GM23338 (cell line): ENCODE data around the gene NCOA1. TPM values are rescaled to one million over a fixed set of nuclear protein-coding genes. Genes with fewer than 3 reads are reported as not detected.

Source experiments
- ATAC-seq: fragments of 200-7000 bp; cut with Tn5 transposase; 3 replicates; pipeline ENCODE4 v1.9.1; 2020
- DNase-seq: peaks from one replicate; pipeline ENCODE4 v3.0.0-alpha.2; 2015; ENCODE audit warnings: low spot score
- H2AFZ ChIP-seq: fragments of 200-600 bp; sonication (generic); 2 replicates; pipeline ENCODE4 v1.8.0; 2016; ENCODE audit warnings: antibody characterized with exemption, mild to moderate bottlenecking, moderate library complexity
- H3F3A ChIP-seq: fragments of 200-600 bp; sonication (generic); replicated peaks from 2 replicates; pipeline ENCODE4 v1.8.0; 2017; ENCODE audit warnings: antibody characterized with exemption, mixed run types, low read depth
- H3K27ac ChIP-seq: fragments of 200-600 bp; sonication (generic); 2 replicates; pipeline ENCODE4 v1.6.1; 2016; ENCODE audit warnings: low read depth
- H3K27me3 ChIP-seq: fragments of 200-600 bp; sonication (generic); 2 replicates; pipeline ENCODE4 v1.8.0; 2016; ENCODE audit warnings: mild to moderate bottlenecking, mixed run types, moderate library complexity; ENCODE audit not compliant: insufficient read depth
- H3K36me3 ChIP-seq: fragments of 200-600 bp; sonication (generic); 2 replicates; pipeline ENCODE4 v1.8.0; 2016; ENCODE audit warnings: mild to moderate bottlenecking; ENCODE audit not compliant: insufficient read depth
- H3K4me1 ChIP-seq: fragments of 200-600 bp; sonication (generic); 2 replicates; pipeline ENCODE4 v1.8.0; 2016; ENCODE audit warnings: mild to moderate bottlenecking, moderate library complexity; ENCODE audit not compliant: insufficient read depth
- H3K4me2 ChIP-seq: fragments of 200-600 bp; sonication (generic); 2 replicates; pipeline ENCODE4 v1.7.1; 2017; ENCODE audit warnings: mixed run types
- H3K4me3 ChIP-seq: fragments of 200-600 bp; sonication (generic); 2 replicates; pipeline ENCODE4 v1.6.1; 2016; ENCODE audit warnings: mixed run types
- H3K79me2 ChIP-seq: fragments of 200-600 bp; sonication (generic); replicated peaks from 2 replicates; pipeline ENCODE4 v1.8.0; 2017; ENCODE audit warnings: mild to moderate bottlenecking; ENCODE audit not compliant: insufficient read depth
- H3K9me2 ChIP-seq: fragments of 200-600 bp; sonication (generic); 2 replicates; pipeline ENCODE4 v1.8.0; 2017; ENCODE audit not compliant: insufficient read depth
- H4K20me1 ChIP-seq: fragments of 200-600 bp; sonication (generic); replicated peaks from 2 replicates; pipeline ENCODE4 v1.8.0; 2017; ENCODE audit warnings: mild to moderate bottlenecking; ENCODE audit not compliant: insufficient read depth
- H3K27ac Mint-ChIP-seq: 2 replicates; pipeline ENCODE4 v1.8.0; 2020; ENCODE audit warnings: inconsistent platforms, mild to moderate bottlenecking, moderate library complexity, mixed read lengths
- H3K27me3 Mint-ChIP-seq: 3 replicates; pipeline ENCODE4 v1.8.0; 2022; ENCODE audit warnings: low read depth, mild to moderate bottlenecking, moderate library complexity, mixed read lengths, inconsistent platforms; ENCODE audit not compliant: insufficient read depth, poor library complexity
- H3K36me3 Mint-ChIP-seq: 3 replicates; pipeline ENCODE4 v1.8.0; 2021; ENCODE audit warnings: low read depth, mild to moderate bottlenecking, inconsistent platforms, moderate library complexity, mixed read lengths
- H3K4me1 Mint-ChIP-seq: 3 replicates; pipeline ENCODE4 v1.8.0; 2020; ENCODE audit warnings: mild to moderate bottlenecking, inconsistent platforms, mixed read lengths
- H3K4me3 Mint-ChIP-seq: 3 replicates; pipeline ENCODE4 v1.8.0; 2021; ENCODE audit warnings: moderate library complexity, mild to moderate bottlenecking, inconsistent platforms, mixed read lengths
- H3K9me3 Mint-ChIP-seq: 3 replicates; pipeline ENCODE4 v1.8.0; 2020; ENCODE audit warnings: moderate library complexity, mild to moderate bottlenecking, inconsistent platforms, mixed read lengths
- CREB1 ChIP-seq: fragments of 250-450 bp; sonication (Bioruptor Pico); IDR thresholded peaks from 2 replicates; pipeline ENCODE4 v1.5.0; 2020; ENCODE audit warnings: low read depth, mild to moderate bottlenecking, moderate library complexity
- ETS1 ChIP-seq: IDR thresholded peaks from 2 replicates; pipeline ENCODE4 v1.6.1; 2016; ENCODE audit warnings: antibody characterized with exemption
- EZH2 ChIP-seq: fragments of 200-600 bp; sonication (generic); IDR thresholded peaks from one replicate; pipeline ENCODE4 v1.8.0; 2017; ENCODE audit warnings: antibody characterized with exemption, mild to moderate bottlenecking, low read depth; ENCODE audit not compliant: unreplicated experiment
- NANOG ChIP-seq: IDR thresholded peaks from 2 replicates; pipeline ENCODE4 v1.6.1; 2016; ENCODE audit warnings: antibody characterized with exemption, borderline replicate concordance
- POLR2AphosphoS5 ChIP-seq: IDR thresholded peaks from 2 replicates; pipeline ENCODE4 v1.6.1; 2016; ENCODE audit warnings: antibody characterized with exemption, low read depth
- REST ChIP-seq: IDR thresholded peaks from one replicate; pipeline ENCODE4 v1.6.1; 2018; ENCODE audit warnings: antibody characterized with exemption; ENCODE audit not compliant: unreplicated experiment
- ZNF114 ChIP-seq: fragments of 250-450 bp; sonication (Bioruptor Pico); IDR thresholded peaks from 2 replicates; pipeline ENCODE4 v1.5.0; 2020; ENCODE audit warnings: mild to moderate bottlenecking, moderate library complexity
- ZNF462 ChIP-seq: fragments of 250-450 bp; sonication (Bioruptor Pico); IDR thresholded peaks from 2 replicates; pipeline ENCODE4 v1.5.0; 2020; ENCODE audit warnings: mild to moderate bottlenecking, moderate library complexity
- polyA plus RNA-seq: library from polyadenylated mRNA; unstranded; fragments of >200 nt; fragmentation: Nextera tagmentation; extraction: Ambion mirVana; gene quantifications from 2 replicates; pipeline ENCODE4 v1.2.1, GENCODE V29; 2016
- total RNA-seq: library from RNA; depleted of rRNA; stranded (reverse); fragments of >200 nt; shearing (Covaris generic); gene quantifications from 2 replicates; pipeline ENCODE4 v1.2.3, GENCODE V29; 2014

Gene NCOA1
- total and polyA plus RNA-seq, 2 experiments from 2014 or later: 7.1 to 15.1 TPM

DNA sequence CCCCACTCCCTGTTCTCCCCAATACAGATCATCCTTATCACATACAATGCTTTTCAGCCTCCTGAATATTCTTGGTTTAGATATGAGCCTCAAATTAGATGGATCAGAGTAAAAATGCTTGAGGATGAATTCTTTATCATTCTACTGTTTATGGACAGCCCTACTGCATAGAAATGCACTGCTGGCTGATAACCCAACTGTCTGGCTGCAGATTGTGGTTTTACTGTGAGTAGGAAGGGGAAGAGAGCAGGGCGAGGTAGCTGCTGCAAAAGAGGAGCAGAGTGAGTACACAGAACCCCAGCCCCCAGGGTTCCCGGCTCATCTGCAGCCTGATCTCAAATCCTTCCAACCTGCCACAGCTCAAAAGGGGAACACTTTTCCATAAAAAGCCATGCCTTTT, 29.4 kb upstream of the NCOA1 start:
- peaks cover 13% of the 10 kb centered on the region for H3K4me1 Mint-ChIP-seq
- H4K20me1 ChIP-seq: no peaks in the 10 kb centered on the region
- no peak overlapping the region for H3K4me3 Mint-ChIP-seq
- no peaks in the 10 kb centered on the region for H3K79me2 ChIP-seq
- DNase-seq: no peak
- H3K4me2 ChIP-seq: no peak overlapping the region
- H3K4me1 ChIP-seq: peaks cover 13% of the 10 kb centered on the region
- H3K9me2 ChIP-seq: no peaks in the 10 kb centered on the region
- H3K27me3 ChIP-seq: no peaks in the 10 kb centered on the region
- no peaks in the 10 kb centered on the region for H3K36me3 ChIP-seq
- no peaks in the 10 kb centered on the region for H3F3A ChIP-seq
- no peaks in the 10 kb centered on the region for H3K9me3 Mint-ChIP-seq
- H2AFZ ChIP-seq: peak overlapping the region; percentile 84; the same call in 1 of the 2 replicates
- ATAC-seq: peak; percentile 46; the same call in 2 of the 3 replicates
- H3K4me3 ChIP-seq: no peak overlapping the region
- H3K27me3 Mint-ChIP-seq: peaks cover 5% of the 10 kb centered on the region
- H3K27ac Mint-ChIP-seq: no peak overlapping the region
- TF ChIP-seq REST: no peak
- TF ChIP-seq ZNF114 (CRISPR knock-in tag): no peak
- TF ChIP-seq NANOG: no peak
- TF ChIP-seq EZH2: no peak
- TF ChIP-seq CREB1 (CRISPR knock-in tag): no peak
- TF ChIP-seq POLR2AphosphoS5: no peak
- TF ChIP-seq ETS1: no peak
- no peak for TF ChIP-seq ZNF462 (CRISPR knock-in tag)
- no peaks in the 10 kb centered on the region for H3K36me3 Mint-ChIP-seq
- no peak overlapping the region for H3K27ac ChIP-seq
